Motor neuron (in vitro differentiated cells): ENCODE measurements around the gene WWOX. TPM values are rescaled to one million over a fixed set of nuclear protein-coding genes. Genes with fewer than 3 reads are reported as not detected.
"Not testable (repeated sequence)": the region's sequence is repeated elsewhere in the genome, so short reads cannot be mapped to it uniquely, and the experiment has no call there.

Experiments
- ATAC-seq, 8 experiments: fragments of 200-7000 bp; cut with Tn5 transposase; replicated peaks in 6 of 8; 2 replicates each; pipeline ENCODE4 v1.8.0; 2021; ENCODE audit warnings: mild to moderate bottlenecking in 8 of 8, moderate library complexity in 8 of 8
- H3K27ac ChIP-seq, 2 donors: fragments of 250-450 bp; sonication (Bioruptor Pico); 2 replicates each; pipeline ENCODE4 v1.9.0; 2021; ENCODE audit warnings: antibody characterized with exemption in 2 of 2, mild to moderate bottlenecking in 2 of 2, moderate library complexity in 1 of 2
- H3K4me1 ChIP-seq, 2 donors: fragments of 250-450 bp; sonication (Bioruptor Pico); replicated peaks in 1 of 2; 2 replicates each; pipeline ENCODE4 v1.6.1; 2021; ENCODE audit warnings: antibody characterized with exemption in 2 of 2, mild to moderate bottlenecking in 2 of 2, moderate library complexity in 1 of 2
- H3K4me3 ChIP-seq, 5 donors: fragments of 250-450 bp; sonication (Bioruptor Pico); 2 replicates each; pipeline ENCODE4 v1.9.0; 2021; ENCODE audit warnings: antibody characterized with exemption in 5 of 5, mild to moderate bottlenecking in 5 of 5, moderate library complexity in 4 of 5
- WGBS, 10 experiments: fragments of 450-650 bp; shearing (Covaris generic); methylation state at CpG; one replicate each; pipeline ENCODE4 v1.0.0; 2022; 5-methylcytosine and 5-hydroxymethylcytosine counted together
- in situ Hi-C, 9 experiments: fragments of 400-800 bp; cut with MboI; loops; one replicate each; pipeline ENCODE4 v1.15.0; 2021; ENCODE audit warnings: low sequenced_read_pairs in 9 of 9, low pct_unique_long_range_greater_than_20kb in 2 of 9; ENCODE audit not compliant: unreplicated experiment in 9 of 9
- total RNA-seq, 8 experiments: library from RNA; unstranded; fragments of 300-600 nt; gene quantifications; 2 replicates each; pipeline versions ENCODE4 v1.2.3 to v1.2.4, GENCODE V29; 2022

Gene WWOX
- total RNA-seq, 8 experiments from 2014 or later: 10.3 to 27.8 (median 12.3) TPM

- ATAC-seq, in situ Hi-C loops, H3K27ac ChIP-seq, H3K4me3 ChIP-seq: not testable (repeated sequence)
- peaks cover 39 to 57% of the 10 kb centered on the region in 2 donors for H3K4me1 ChIP-seq
- 0 to 100% (median 100%) methylated on average over 1 to 2 of the region's 2 CpGs; no CpG with 5 or more reads in 3 of the 10 experiments for WGBS, 10 experiments
These were observed 505.1 kb downstream of the WWOX start for GRCh38 chr16:78604423-78605062.

GRCh38 chr16:78605548-78606101, 506.2 kb downstream of the WWOX start:
- ATAC-seq: peak; percentile 28 to 97 (median 56)
- H3K4me3 ChIP-seq: no peak overlapping the region
- in situ Hi-C loops: no loop called here
- WGBS, 10 experiments: 0 to 63% (median 48%) methylated on average over 2 to 6 of the region's 6 CpGs
- peak overlapping the region in 1 of 2 donors; percentile 31 for H3K27ac ChIP-seq
- peaks cover 42 to 68% of the 10 kb centered on the region in 2 donors for H3K4me1 ChIP-seq

- in situ Hi-C loops: no loop called here
- H3K27ac ChIP-seq: no peak overlapping the region
- WGBS, 10 experiments: 0 to 93% (median 10%) methylated on average over 4 to 8 of the region's 8 CpGs
- peaks cover 48 to 65% of the 10 kb centered on the region in 2 donors for H3K4me1 ChIP-seq
- ATAC-seq: peak in 5 of 8 experiments; percentile 32 to 74 (median 66)
- no peak overlapping the region for H3K4me3 ChIP-seq
These were observed 507.1 kb downstream of the WWOX start for GRCh38 chr16:78606545-78606944.

- in situ Hi-C loops: no loop called here
- Histone ChIP-seq H3K4me3 (no peak overlapping the region), H3K27ac (no peak overlapping the region), H3K4me1 (peaks cover 48 to 61% of the 10 kb centered on the region in 2 donors)
- 30 to 97% (median 83%) methylated on average over 1 to 5 of the region's 5 CpGs for WGBS, 10 experiments
- no peak for ATAC-seq
These were observed 507.6 kb downstream of the WWOX start for GRCh38 chr16:78607022-78607421.

GRCh38 chr16:78607465-78607864, 508.0 kb downstream of the WWOX start:
- H3K27ac ChIP-seq: no peak overlapping the region
- in situ Hi-C loops: no loop called here
- peaks cover 48 to 61% of the 10 kb centered on the region in 2 donors for H3K4me1 ChIP-seq
- WGBS, 10 experiments: 0 to 89% (median 50%) methylated on average over 1 to 6 of the region's 6 CpGs; no CpG with 5 or more reads in 1 of the 10 experiments
- H3K4me3 ChIP-seq: no peak overlapping the region
- ATAC-seq: peak in 4 of 8 experiments; percentile 21 to 40 (median 28)

GRCh38 chr16:78608305-78608776, 508.9 kb downstream of the WWOX start:
- ATAC-seq: peak in 5 of 8 experiments; percentile 9 to 47 (median 27)
- H3K27ac ChIP-seq: no peak overlapping the region
- in situ Hi-C loops: no loop called here
- 6 to 91% (median 31%) methylated on average over 1 to 8 of the region's 9 CpGs; no CpG with 5 or more reads in 4 of the 10 experiments for WGBS, 10 experiments
- H3K4me1 ChIP-seq: peaks cover 48 to 61% of the 10 kb centered on the region in 2 donors
- H3K4me3 ChIP-seq: no peak overlapping the region

GRCh38 chr16:78609402-78610274, 510.2 kb downstream of the WWOX start:
- in situ Hi-C loops: no loop called here
- peaks cover 48 to 61% of the 10 kb centered on the region in 2 donors for H3K4me1 ChIP-seq
- ATAC-seq: peak in 4 of 8 experiments; percentile 34 to 61 (median 41)

GRCh38 chr16:78611318-78611717, 511.9 kb downstream of the WWOX start:
- Histone ChIP-seq H3K4me1 (peaks cover 36 to 47% of the 10 kb centered on the region in 2 donors), H3K4me3 (no peak overlapping the region), H3K27ac (no peak overlapping the region)
- ATAC-seq: no peak
- in situ Hi-C loops: no loop called here
- 28 to 100% (median 92%) methylated on average over 2 of the region's 2 CpGs; no CpG with 5 or more reads in 2 of the 10 experiments for WGBS, 10 experiments

More at GRCh38 chr16:78609402-78610274, 510.2 kb downstream of the WWOX start:
- Histone ChIP-seq H3K27ac (no peak overlapping the region), H3K4me3 (no peak overlapping the region)
- 26 to 95% (median 57%) methylated on average over 3 to 13 of the region's 13 CpGs for WGBS, 10 experiments

GRCh38 chr16:78619811-78620210, 520.4 kb downstream of the WWOX start:
- Histone ChIP-seq H3K4me3 (no peak overlapping the region), H3K4me1 (no peaks in the 10 kb centered on the region), H3K27ac (no peak overlapping the region)
- WGBS, 10 experiments: 40 to 100% (median 63%) methylated on average over 1 to 3 of the region's 3 CpGs; no CpG with 5 or more reads in 3 of the 10 experiments
- ATAC-seq: no peak
- in situ Hi-C loops: no loop called here

GRCh38 chr16:78620291-78620690, 520.8 kb downstream of the WWOX start:
- ATAC-seq: no peak
- Histone ChIP-seq H3K4me3 (no peak overlapping the region), H3K27ac (no peak overlapping the region), H3K4me1 (no peaks in the 10 kb centered on the region)
- 40 to 100% (median 70%) methylated on average over 1 to 2 of the region's 2 CpGs; no CpG with 5 or more reads in 5 of the 10 experiments for WGBS, 10 experiments
- in situ Hi-C loops: no loop called here

- Histone ChIP-seq H3K4me3 (no peak overlapping the region), H3K27ac (no peak overlapping the region), H3K4me1 (peaks cover 0 to 1% of the 10 kb centered on the region in 2 donors)
- WGBS, 10 experiments: 38 to 100% (median 73%) methylated on average over 1 to 2 of the region's 2 CpGs
- in situ Hi-C loops: no loop called here
- ATAC-seq: no peak
These were observed 524.3 kb downstream of the WWOX start for GRCh38 chr16:78623796-78624195.

GRCh38 chr16:78624366-78624765, 524.9 kb downstream of the WWOX start:
- WGBS, 10 experiments: 0 to 100% (median 76%) methylated on average over 1 to 2 of the region's 2 CpGs
- H3K4me1 ChIP-seq: peaks cover 0 to 2% of the 10 kb centered on the region in 2 donors
- no peak overlapping the region for H3K4me3 ChIP-seq
- H3K27ac ChIP-seq: no peak overlapping the region
- in situ Hi-C loops: no loop called here
- ATAC-seq: no peak
